NCI-H1092 treated with DMSO at 0.1 percent for 48 hours (cell line): Measurements from ENCODE around the gene TNIP1.
A peak's percentile ranks its signal among the peaks of the same experiment; 100 is the strongest.

ENCODE experiments used
- DNase-seq: peaks from one replicate; lab custom pipeline; 2025; lab: John Stamatoyannopoulos, UW

Gene TNIP1

GRCh38 chr5:151021746-151022145 lies 59.1 kb downstream of the TNIP1 start:
- DNase-seq = no peak

DNA sequence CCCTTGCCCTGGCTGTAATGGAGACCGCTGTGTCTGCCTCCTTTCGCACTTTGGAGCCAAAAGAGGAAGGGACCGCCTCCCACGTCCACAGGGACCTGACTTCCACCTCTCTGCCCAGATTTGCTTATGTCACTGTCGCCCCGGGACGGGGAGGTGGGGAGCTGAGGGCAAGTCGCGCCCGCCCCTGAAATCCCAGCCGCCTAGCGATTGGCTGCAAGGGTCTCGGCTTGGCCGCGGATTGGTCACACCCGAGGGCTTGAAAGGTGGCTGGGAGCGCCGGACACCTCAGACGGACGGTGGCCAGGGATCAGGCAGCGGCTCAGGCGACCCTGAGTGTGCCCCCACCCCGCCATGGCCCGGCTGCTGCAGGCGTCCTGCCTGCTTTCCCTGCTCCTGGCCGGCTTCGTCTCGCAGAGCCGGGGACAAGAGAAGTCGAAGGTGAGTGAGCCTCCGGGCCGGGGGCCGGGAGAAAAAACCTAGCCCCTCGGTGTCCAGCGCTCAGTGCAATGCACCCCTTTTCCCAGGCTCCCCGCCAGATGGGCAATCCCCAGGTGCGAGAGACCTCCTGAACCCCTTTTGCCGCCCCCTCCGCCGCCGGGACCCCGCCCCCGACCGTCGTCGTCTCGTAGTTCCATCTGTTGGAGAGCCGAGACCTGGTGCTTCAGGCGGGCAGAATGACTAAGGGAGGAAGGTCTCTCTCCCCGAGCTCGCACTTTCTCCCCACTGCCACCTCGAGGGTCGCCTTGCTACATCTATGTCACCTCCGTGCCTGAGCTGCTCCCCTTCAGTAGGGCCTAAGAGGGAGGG lies 60.3 kb downstream of the TNIP1 start, which contains the start of gene GPX3:
TSS of gene GPX3 (plus strand) at position 288 of the 807 bp plus-strand sequence. CDS start at position 352, 64 bp downstream.
- DNase-seq = peak; percentile 21

DNA sequence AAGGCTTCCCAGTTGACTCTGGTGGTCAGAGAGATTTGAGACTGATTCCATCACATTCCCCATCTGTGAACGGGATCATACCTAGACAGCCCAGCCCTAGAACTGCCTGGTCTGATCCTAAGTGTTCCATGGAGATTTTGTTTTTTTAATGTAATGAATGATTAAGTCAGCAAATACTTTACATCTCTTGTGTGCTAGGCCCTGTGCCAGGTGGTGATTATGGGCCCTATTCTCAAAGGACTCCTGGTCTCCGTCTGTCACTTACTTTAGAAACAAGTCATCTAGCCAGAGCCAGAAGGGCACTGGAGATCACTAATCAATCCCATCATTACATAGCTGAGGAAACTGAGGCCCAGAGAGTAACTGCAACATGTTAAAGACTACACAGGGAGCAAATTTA lies 61.5 kb downstream of the TNIP1 start:
- no peak for DNase-seq

GRCh38 chr5:151018846-151019245 lies 62.0 kb downstream of the TNIP1 start:
- DNase-seq = no peak

DNA sequence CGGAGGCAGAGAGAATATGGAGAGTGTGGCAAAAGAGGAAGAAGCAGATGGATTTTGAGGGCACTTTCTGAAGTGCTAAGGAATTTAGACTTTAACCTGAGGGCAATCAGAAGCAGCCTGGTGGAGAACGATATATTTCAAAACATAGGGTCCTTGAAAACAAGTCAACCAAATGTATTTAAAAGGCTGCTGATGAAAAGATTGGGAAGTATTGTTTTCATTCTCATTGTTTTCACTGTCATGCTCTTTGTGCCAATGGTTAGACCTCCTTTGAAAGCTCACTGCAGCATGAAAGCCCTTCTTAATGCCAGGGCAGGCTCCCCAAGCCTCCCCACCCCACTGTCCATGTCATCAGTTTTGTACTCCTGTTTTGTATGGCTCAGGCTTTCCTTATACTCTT lies 62.9 kb downstream of the TNIP1 start:
- no peak for DNase-seq

GRCh38 chr5:151016700-151017099 lies 64.1 kb downstream of the TNIP1 start:
- no peak for DNase-seq

DNA sequence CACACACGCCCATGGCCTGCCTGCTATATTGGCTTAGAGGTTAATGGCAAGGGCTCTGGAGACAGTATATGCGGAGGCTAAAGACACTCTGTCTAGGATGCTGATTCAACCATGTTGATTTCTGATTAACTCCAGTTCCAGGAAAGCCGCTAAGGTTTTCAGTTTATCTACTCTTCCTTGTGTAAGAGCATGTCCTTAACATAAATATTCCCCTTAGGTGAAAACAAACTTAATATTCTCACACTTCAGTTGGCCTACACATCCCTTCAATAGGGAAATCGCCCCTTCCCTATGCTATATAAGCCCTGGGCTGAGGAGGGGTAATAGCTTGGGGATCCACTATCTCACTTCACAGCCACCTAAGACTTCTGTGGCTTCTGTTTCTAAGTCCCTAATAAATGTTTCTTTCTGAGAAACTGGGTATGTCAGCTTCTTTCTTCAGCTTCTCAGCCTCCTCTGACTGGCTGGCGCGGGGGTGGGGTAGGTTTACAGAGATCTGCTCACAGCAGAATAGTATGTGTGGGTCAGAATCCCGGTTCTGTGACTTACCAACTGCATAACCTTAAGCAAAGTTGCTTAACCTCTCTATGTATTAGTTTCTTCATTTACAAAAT lies 64.8 kb downstream of the TNIP1 start:
- DNase-seq = no peak

DNA sequence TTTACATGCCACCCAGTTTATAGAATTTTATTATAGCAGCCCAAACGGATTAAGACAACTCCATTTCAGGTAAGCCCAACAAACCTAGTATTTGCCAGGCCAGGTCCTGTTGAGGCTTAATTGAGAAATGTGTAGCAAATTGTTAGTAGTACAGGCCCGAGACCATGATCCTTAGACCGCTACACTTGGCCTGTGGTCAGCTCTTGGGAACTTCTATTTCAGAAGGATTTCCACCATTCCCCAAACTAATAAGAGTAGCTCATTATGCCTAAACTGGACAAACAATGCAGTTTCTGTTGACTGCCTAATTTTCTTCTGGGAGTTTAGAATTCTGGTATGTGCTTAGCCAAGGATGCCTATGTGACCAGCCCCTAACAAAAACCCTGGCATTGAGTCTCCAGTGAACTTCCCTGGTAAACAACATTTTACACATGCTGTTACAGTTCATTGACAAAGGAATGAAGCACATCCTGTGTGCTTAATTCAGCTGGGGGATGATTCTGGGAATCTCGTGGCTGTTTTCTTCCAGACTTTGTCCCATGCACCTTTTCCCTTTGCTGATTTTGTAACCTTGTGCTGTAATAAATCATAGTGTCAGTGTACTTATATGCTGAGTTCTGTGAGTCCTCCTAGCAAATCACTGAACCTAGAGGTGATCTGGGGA lies 66.0 kb downstream of the TNIP1 start:
- no peak for DNase-seq

- DNase-seq = no peak
Measured at GRCh38 chr5:151012862-151013261, 68.0 kb downstream of the TNIP1 start.

DNA sequence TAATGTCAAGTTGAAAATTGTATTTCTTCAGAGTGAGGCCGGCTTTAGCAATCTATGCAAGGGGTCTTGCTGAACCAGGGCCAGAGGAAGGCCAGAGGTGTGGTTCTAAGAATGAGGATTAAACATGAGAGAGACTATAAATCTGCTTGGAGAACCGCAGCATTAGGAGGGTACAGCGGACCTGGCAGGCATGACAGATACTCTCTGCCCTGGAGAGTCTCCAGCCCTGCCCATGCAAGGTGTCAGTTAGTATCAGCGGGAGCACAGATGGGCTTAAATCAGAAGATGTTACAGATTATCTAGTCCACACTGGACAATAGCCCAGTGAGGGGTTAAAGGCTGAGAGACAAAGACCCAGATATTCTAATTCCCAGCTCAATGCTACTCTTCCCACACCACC lies 71.9 kb downstream of the TNIP1 start:
- DNase-seq = no peak

DNA sequence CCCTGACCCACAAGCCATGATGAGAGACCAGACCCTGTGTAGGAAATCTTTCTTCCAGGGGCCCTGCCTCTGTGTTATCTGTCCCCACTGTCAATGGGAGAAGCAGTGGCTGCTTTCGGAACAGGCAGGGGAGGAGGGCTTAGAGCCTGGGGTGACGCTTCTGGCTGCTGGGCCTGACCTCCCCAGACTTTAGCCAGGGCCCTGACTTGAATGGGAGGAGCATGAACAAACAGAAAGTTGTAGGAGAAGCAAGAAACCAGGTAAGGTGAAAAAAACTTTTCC lies 72.7 kb downstream of the TNIP1 start:
- DNase-seq = no peak

GRCh38 chr5:151007430-151008209 lies 73.2 kb downstream of the TNIP1 start:
- DNase-seq = no peak

DNA sequence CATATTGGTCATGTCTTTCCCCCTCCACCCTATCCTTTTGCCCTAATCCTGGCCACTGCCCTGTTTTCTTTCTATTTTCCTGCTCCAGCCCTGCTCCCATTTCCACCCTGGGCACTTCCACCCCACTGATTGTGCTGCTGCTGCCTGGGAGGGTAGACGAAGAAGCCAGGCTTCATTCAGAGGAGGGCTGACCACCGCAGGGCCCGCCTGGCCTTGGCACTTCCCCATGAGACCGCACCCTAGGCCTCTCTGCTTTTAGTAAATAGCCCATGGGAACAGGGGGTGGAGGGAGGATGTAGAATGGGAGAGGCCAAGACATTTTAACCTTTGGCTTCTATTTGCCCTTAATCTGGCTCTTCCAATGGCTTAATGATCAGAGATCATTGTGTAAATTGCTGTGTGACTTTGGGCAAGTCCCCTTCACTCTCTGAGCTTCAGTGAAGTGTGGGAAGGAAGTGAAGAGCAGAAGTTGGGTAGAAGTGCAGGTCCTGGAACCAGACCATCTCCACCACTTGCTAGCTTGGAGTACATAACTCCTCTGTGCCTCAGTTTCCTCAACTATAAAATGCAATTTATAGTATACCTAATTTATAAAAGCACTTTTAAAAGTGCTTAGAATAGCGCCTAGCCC lies 74.0 kb downstream of the TNIP1 start:
- DNase-seq = no peak

- DNase-seq = no peak
Measured at GRCh38 chr5:151005950-151006576, 74.8 kb downstream of the TNIP1 start.

- no peak for DNase-seq
Measured at GRCh38 chr5:151005187-151005949, 75.5 kb downstream of the TNIP1 start.

- no peak for DNase-seq
Measured at GRCh38 chr5:151004499-151004898, 76.3 kb downstream of the TNIP1 start.

DNA sequence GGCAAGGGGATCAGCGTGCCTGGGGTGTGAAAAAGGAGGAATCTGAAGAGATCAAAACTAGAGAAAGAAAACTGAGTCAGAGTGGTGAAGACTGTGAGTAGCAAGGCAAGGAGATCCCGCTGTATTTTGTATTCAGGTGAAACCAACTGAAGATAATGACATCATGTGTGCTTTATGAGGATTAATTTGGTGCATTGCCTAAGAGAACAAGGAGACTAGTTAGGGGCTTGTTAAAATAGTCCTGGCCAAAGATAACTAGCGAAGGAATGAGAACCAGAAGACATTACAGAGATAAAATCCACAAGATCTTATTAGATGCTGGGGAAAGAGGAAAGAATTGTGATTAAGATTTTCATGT lies 77.4 kb downstream of the TNIP1 start:
- no peak for DNase-seq

DNA sequence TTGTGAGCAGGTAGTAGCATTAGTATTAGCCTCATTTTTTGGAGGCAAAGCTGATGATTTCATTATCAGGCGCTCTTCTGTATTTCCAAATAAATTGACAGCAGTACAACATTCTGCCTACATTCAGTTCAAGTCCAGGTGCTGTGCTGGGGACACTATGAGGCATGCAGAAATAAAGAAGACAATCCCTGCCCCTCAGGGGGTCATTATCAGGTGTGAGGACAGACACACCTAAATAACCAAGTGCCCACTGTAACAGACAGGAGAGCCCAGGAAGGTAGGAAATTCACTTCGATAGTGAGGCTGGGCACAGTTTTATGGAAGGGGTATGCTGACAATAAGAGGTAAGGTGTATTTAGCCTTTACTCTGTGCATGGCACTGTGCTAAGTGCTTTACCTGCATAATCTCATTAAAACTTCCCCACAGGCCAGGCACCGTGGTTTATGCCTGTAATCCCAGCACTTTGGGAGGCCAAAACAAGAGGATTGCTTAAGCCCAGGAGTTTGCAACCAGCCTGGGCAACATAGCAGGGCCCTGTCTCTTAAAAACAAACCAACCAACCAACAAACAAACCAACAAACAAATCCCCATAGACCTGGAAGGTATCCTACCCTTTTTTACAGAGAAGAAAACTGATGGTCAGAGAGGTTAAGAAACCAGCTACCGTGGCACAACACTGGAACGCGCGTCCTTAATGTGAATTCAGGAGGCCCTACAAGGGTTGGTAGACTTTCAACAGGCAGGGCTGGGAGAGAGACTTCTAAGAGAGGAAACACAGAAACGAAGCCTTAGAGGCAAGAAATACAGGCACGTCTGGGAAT lies 77.9 kb downstream of the TNIP1 start:
- DNase-seq = no peak

DNA sequence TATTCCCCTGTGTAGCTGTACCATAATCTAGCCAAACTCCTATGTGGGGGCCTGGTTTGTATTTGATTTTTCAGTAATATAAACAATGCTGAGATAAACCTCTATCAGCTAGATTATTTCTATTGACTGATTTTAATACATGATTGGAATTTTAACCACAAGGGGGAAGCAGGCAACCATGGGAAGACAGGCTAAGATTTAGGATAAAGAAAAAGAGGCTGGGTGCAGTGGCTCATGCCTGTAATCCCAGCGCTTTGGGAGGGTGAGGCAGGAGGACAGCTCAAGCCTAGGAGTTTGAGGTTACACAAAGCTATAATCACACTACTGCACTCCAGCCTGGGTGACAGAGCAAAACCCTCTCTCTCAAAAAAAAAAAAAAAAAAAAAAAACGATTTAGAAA lies 78.6 kb downstream of the TNIP1 start:
- DNase-seq = no peak

GRCh38 chr5:151001436-151001835 lies 79.4 kb downstream of the TNIP1 start:
- DNase-seq = no peak
